Prostate gland (tissue), 2 donors: ENCODE results near the gene ZFP1.

Experiments used
- POLR2A ChIP-seq: fragments of 450-650 bp; IDR thresholded peaks from one replicate; pipeline ENCODE4 v1.6.1; 2016; ENCODE audit warnings: antibody characterized with exemption, mild to moderate bottlenecking
- POLR2AphosphoS5 ChIP-seq: sonication (generic); formaldehyde crosslinking; IDR thresholded peaks from one replicate; pipeline ENCODE4 v1.6.1; 2017; ENCODE audit warnings: antibody characterized with exemption
- TF ChIP-seq, protein P1 (sequence below), 4 experiments: fragments of 200-600 bp in 2 of 4; fragments of 450-650 bp in 2 of 4; sonication (generic) in 2 of 4; IDR thresholded peaks; 1 replicate in 3 of 4; 2 replicates in 1 of 4; pipeline ENCODE4 v1.5.1; 2016 to 2019; ENCODE audit warnings: antibody characterized with exemption in 4 of 4, mild to moderate bottlenecking in 2 of 4, moderate library complexity in 2 of 4

DNA sequence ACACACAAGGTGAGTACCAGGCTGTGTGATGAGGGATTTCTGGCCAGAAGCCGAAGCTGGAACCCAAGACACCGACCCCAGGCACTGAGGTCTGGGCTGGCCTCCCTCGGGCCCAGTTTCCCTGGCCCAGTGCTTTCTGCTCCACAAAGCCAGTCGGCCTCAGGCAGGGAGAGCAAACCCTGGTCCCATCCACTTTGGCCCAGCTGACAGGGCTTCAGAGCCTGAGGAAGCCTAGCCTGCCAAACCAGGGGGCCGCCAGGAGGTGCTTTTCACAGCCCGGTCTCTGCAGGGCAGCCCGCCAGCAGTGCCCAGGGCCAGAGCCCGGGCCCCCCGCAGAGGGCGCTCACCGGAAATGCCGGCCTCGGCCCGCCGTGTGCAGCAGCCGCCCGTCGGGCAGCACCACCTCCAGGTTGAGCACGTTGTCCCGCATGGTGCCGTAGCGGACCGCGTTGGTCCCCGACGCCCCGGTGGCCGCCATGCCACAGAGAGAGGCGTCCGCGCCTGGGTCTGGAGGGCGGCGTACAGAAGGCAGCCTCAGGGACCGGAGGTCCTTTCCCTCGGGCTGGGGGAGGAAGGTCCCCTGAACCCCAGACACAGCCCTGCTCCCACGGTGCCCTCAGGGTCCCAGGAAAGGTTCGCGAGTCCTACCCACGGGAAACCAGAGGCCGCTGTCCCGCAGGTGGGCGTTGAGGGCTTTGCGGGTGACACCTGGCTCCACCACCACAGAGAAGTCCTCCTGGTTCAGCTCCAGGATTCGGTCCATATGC is 34.0 kb upstream of the ZFP1 start:
- TF ChIP-seq, protein P1, sequence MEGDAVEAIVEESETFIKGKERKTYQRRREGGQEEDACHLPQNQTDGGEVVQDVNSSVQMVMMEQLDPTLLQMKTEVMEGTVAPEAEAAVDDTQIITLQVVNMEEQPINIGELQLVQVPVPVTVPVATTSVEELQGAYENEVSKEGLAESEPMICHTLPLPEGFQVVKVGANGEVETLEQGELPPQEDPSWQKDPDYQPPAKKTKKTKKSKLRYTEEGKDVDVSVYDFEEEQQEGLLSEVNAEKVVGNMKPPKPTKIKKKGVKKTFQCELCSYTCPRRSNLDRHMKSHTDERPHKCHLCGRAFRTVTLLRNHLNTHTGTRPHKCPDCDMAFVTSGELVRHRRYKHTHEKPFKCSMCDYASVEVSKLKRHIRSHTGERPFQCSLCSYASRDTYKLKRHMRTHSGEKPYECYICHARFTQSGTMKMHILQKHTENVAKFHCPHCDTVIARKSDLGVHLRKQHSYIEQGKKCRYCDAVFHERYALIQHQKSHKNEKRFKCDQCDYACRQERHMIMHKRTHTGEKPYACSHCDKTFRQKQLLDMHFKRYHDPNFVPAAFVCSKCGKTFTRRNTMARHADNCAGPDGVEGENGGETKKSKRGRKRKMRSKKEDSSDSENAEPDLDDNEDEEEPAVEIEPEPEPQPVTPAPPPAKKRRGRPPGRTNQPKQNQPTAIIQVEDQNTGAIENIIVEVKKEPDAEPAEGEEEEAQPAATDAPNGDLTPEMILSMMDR (IDR thresholded peaks at IDR 0.05) = no peak
- TF ChIP-seq POLR2A (no peak), POLR2AphosphoS5 (no peak)
